ENCODE results near the gene HPGD. TPM values are rescaled to one million over a fixed set of nuclear protein-coding genes. Genes with fewer than 3 reads are reported as not detected.

HPGD gene
- total and polyA plus RNA-seq, 2 of the 4 experiments (the other 2 are of a cell fraction) = not detected

GRCh38 chr4:174561560-174561959 is 39.3 kb upstream of the HPGD start:
- TF ChIP-seq FOS (IDR thresholded peaks at IDR 0.05; ENCODE audit: low read depth, low read length) (no peak), MAZ (IDR thresholded peaks at IDR 0.05; ENCODE audit: borderline replicate concordance, low read depth, low read length) (no peak), NFE2L2 (IDR thresholded peaks at IDR 0.05; ENCODE audit: low read depth, low read length) (no peak), CHD1 (IDR thresholded peaks at IDR 0.05; ENCODE audit: low read depth, low read length) (no peak), USF2 (IDR thresholded peaks at IDR 0.05; ENCODE audit: low read depth, low read length) (no peak), BHLHE40 (IDR thresholded peaks at IDR 0.05; ENCODE audit: low read depth, low read length) (no peak), ELK1 (IDR thresholded peaks at IDR 0.05; ENCODE audit: borderline replicate concordance, low read depth, low read length) (no peak), MXI1 (IDR thresholded peaks at IDR 0.05; ENCODE audit: borderline replicate concordance, low read depth, low read length) (no peak), RAD21 (IDR thresholded peaks at IDR 0.05; ENCODE audit: low read length) (no peak), RCOR1 (IDR thresholded peaks at IDR 0.05; ENCODE audit: insufficient replicate concordance, low read length) (no peak), CTCF (conservative IDR thresholded peaks at IDR 0.05; ENCODE audit: low read depth, low read length) (no peak), POLR2A (IDR thresholded peaks at IDR 0.05; ENCODE audit: low read depth, low read length) (no peak), RFX5 (IDR thresholded peaks at IDR 0.05; ENCODE audit: low read depth, low read length) (no peak)
- ATAC-seq (ENCODE audit: low read depth) = no peak
- Histone ChIP-seq H2AK9ac (replicated peaks; ENCODE audit: low read depth, low read length, poor library complexity) (no peak overlapping the region), H2AFZ (replicated peaks; ENCODE audit: low read length, poor library complexity) (no peak overlapping the region), H3K79me1 (ENCODE audit: low read depth in 1 of 2, low read length in 2 of 2) (no peaks in the 10 kb centered on the region), H3K4me1 (ENCODE audit: control insufficient read depth, insufficient read depth, low read length) (no peaks in the 10 kb centered on the region), H3K27me3 (ENCODE audit: control insufficient read depth, insufficient read depth, low read length) (no peaks in the 10 kb centered on the region), H3K18ac (ENCODE audit: low read depth, low read length) (no peak overlapping the region), H3K23ac (ENCODE audit: low read depth, low read length) (no peak overlapping the region), H2BK5ac (ENCODE audit: low read depth, low read length, poor library complexity, severe bottlenecking) (no peak overlapping the region), H3K56ac (ENCODE audit: extremely low read depth, insufficient read depth, low read length) (no peak overlapping the region), H2BK20ac (ENCODE audit: low read depth, low read length) (no peak overlapping the region), H3K14ac (replicated peaks; ENCODE audit: low read depth, low read length) (no peak overlapping the region), H4K91ac (ENCODE audit: insufficient read depth, low read depth, low read length) (no peak overlapping the region), H4K8ac (ENCODE audit: low read depth in 2 of 2, low read length in 2 of 2) (no peak overlapping the region), H3K4me2 (ENCODE audit: low read depth, low read length) (no peak overlapping the region), H3K9me1 (ENCODE audit: insufficient read depth, low read length) (no peaks in the 10 kb centered on the region), H3K4ac (ENCODE audit: low read depth, low read length) (no peak overlapping the region), H3K4me3 (ENCODE audit: insufficient read depth, low read depth, low read length) (no peak overlapping the region), H2AK5ac (ENCODE audit: low read depth, low read length) (no peak overlapping the region), H3K27ac (ENCODE audit: insufficient read depth, low read length) (no peak overlapping the region), H2BK15ac (ENCODE audit: low read depth, low read length) (no peak overlapping the region), H3K9me3 (ENCODE audit: control insufficient read depth, insufficient read depth, low read length) (peaks cover 4% of the 10 kb centered on the region; the same call in 1 of the 2 replicates), H3K36me3 (ENCODE audit: control insufficient read depth, insufficient read depth, low read length) (no peaks in the 10 kb centered on the region), H3K9ac (ENCODE audit: low read depth, low read length) (no peak overlapping the region), H4K20me1 (ENCODE audit: insufficient read depth, low read length) (no peaks in the 10 kb centered on the region), H4K5ac (ENCODE audit: low read depth, low read length) (no peak overlapping the region), H2BK120ac (ENCODE audit: low read depth, low read length) (no peak overlapping the region)
- CTCF ChIA-PET = no interaction called here
- no TSS peak for BruUV-seq (replicated peaks)
- DNase-seq = no peak
- dilution Hi-C loops (cut with HindIII; ENCODE audit: low sequenced_read_pairs, unreplicated experiment) (no loop called here), in situ Hi-C loops (cut with MboI; ENCODE audit: low sequenced_read_pairs) (no loop called here), intact Hi-C loops (cut with micrococcal nuclease) (no loop called here)
- POLR2A ChIA-PET (ENCODE audit: unreplicated experiment) = no interaction called here
- WGBS, 2 experiments (ENCODE audit: extremely low coverage in 2 of 2, insufficient read length in 1 of 2) = no CpG with 5 or more reads among the region's 2 CpGs
